GM12865 (cell line): Measurements from ENCODE around the gene ALDH1L1.

Experiments used
- DNase-seq: peaks from one replicate; pipeline ENCODE4 v3.0.0; 2010; ENCODE audit warnings: low read depth
- H3K4me3 ChIP-seq: 2 replicates; pipeline ENCODE4 v1.5.1; 2011; ENCODE audit warnings: mild to moderate bottlenecking, low read depth, low read length, control low read depth
- CTCF ChIP-seq: IDR thresholded peaks from 2 replicates; pipeline ENCODE4 v1.5.1; 2011; ENCODE audit warnings: low read length, control low read depth, low read depth, inconsistent platforms; ENCODE audit not compliant: insufficient read depth; ENCODE audit errors: missing control alignments

The ALDH1L1 gene

GRCh38 chr3:126202680-126203079 lies 22.3 kb upstream of the ALDH1L1 start:
- TF ChIP-seq CTCF = no peak
- H3K4me3 ChIP-seq = no peak overlapping the region
- DNase-seq = no peak

DNA sequence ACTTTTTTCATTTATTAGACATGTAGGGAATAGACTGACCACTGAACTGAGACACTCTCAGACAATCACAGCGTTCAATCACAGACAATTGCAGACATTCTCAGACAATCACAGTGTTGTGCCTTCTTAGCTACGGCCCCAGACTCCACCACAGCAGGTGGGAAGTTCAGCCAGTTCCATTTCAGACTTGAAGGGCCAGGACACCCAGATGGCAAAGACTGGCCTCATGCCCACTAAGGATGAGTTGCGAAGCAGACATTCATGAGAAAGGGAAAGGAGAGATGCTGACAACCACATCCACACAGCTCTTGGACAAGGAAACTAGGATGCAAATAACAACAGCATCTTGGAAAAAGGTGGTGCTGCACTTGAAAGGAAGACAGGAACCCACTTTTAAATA lies 21.9 kb upstream of the ALDH1L1 start:
- no peak for DNase-seq
- no peak for TF ChIP-seq CTCF

GRCh38 chr3:126201168-126201567 lies 20.8 kb upstream of the ALDH1L1 start:
- no peak overlapping the region for H3K4me3 ChIP-seq
- no peak for TF ChIP-seq CTCF
- no peak for DNase-seq

More for the DNA sequence above, 21.9 kb upstream of the ALDH1L1 start:
- no peak overlapping the region for H3K4me3 ChIP-seq

- DNase-seq = no peak
- TF ChIP-seq CTCF = no peak
- no peak overlapping the region for H3K4me3 ChIP-seq
These were observed 20.1 kb upstream of the ALDH1L1 start for GRCh38 chr3:126200534-126200933.

GRCh38 chr3:126199256-126199655 lies 18.9 kb upstream of the ALDH1L1 start:
- no peak for DNase-seq

GRCh38 chr3:126197854-126198584 lies 17.6 kb upstream of the ALDH1L1 start:
- peak; percentile 67 for DNase-seq
- no peak overlapping the region for H3K4me3 ChIP-seq
- peak; percentile 76 for TF ChIP-seq CTCF

More at GRCh38 chr3:126199256-126199655, 18.9 kb upstream of the ALDH1L1 start:
- no peak for TF ChIP-seq CTCF
- no peak overlapping the region for H3K4me3 ChIP-seq

DNA sequence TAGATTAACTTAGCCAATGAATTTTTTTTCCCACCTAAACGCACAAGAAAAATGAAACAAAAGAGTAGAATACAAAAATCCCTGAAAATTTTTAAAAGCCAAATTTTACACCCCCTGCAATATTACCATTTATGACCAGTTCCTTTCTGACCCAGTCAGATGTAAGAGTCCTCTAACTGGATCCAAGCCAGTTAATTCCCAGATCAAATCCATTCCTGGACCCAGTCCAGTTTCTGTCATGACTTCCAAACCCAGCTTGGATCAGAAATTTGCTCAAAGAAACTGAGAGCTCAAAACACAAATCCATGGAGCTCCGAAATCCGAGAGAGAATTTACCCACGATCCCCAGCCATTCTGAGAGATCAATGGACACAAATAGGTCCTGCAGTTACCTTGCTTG lies 17.0 kb upstream of the ALDH1L1 start:
- DNase-seq = no peak
- no peak overlapping the region; the same call in 1 of the 2 replicates for H3K4me3 ChIP-seq
- TF ChIP-seq CTCF = no peak
